Measurements from ENCODE around the gene ITGB4. TPM values are rescaled to one million over a fixed set of nuclear protein-coding genes. Genes with fewer than 3 reads are reported as not detected.
A peak's percentile ranks its signal among the peaks of the same experiment; 100 is the strongest.

ITGB4 gene
- total and polyA plus RNA-seq, 9 of the 15 experiments (the other 6 are each of a cell fraction or from before 2014, with no cell fraction given) = 0.05 to 2.8 (median 0.76) TPM; not detected in 3

- TF ChIP-seq, protein P1, sequence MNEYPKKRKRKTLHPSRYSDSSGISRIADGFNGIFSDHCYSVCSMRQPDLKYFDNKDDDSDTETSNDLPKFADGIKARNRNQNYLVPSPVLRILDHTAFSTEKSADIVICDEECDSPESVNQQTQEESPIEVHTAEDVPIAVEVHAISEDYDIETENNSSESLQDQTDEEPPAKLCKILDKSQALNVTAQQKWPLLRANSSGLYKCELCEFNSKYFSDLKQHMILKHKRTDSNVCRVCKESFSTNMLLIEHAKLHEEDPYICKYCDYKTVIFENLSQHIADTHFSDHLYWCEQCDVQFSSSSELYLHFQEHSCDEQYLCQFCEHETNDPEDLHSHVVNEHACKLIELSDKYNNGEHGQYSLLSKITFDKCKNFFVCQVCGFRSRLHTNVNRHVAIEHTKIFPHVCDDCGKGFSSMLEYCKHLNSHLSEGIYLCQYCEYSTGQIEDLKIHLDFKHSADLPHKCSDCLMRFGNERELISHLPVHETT (CRISPR knock-in tag; conservative IDR thresholded peaks at IDR 0.05 in 1 of 2, IDR thresholded peaks at IDR 0.05 in 1 of 2) = no peak
- TF ChIP-seq, protein P2, sequence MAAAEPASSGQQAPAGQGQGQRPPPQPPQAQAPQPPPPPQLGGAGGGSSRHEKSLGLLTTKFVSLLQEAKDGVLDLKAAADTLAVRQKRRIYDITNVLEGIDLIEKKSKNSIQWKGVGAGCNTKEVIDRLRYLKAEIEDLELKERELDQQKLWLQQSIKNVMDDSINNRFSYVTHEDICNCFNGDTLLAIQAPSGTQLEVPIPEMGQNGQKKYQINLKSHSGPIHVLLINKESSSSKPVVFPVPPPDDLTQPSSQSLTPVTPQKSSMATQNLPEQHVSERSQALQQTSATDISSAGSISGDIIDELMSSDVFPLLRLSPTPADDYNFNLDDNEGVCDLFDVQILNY (CRISPR knock-in tag; IDR thresholded peaks at IDR 0.05) = 0 out of 2 replicates have a peak, but pooled peaks have one; percentile 57
- TF ChIP-seq ZNF644 (tag; IDR thresholded peaks at IDR 0.05; ENCODE audit: low read depth) = no peak
- no peak for TF ChIP-seq ELF4 (CRISPR knock-in tag; IDR thresholded peaks at IDR 0.05)
- no peak for TF ChIP-seq ZNF217 (CRISPR knock-in tag; IDR thresholded peaks at IDR 0.05)
- TF ChIP-seq ZNF696 (CRISPR knock-in tag; conservative IDR thresholded peaks at IDR 0.05) = no peak
- TF ChIP-seq RBBP5 (IDR thresholded peaks at IDR 0.05; ENCODE audit: borderline replicate concordance, insufficient read depth, low read length, poor library complexity, severe bottlenecking) = peak; percentile 61
- TF ChIP-seq, protein P3, sequence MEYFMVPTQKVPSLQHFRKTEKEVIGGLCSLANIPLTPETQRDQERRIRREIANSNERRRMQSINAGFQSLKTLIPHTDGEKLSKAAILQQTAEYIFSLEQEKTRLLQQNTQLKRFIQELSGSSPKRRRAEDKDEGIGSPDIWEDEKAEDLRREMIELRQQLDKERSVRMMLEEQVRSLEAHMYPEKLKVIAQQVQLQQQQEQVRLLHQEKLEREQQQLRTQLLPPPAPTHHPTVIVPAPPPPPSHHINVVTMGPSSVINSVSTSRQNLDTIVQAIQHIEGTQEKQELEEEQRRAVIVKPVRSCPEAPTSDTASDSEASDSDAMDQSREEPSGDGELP (CRISPR knock-in tag; IDR thresholded peaks at IDR 0.05; ENCODE audit: borderline replicate concordance) = peak; percentile 20; the same call in 1 of the 2 replicates
- TF ChIP-seq BHLHE40 (IDR thresholded peaks at IDR 0.05; ENCODE audit: low read length) = peak; percentile 84
- peak; percentile 35; the same call in 1 of the 2 replicates for TF ChIP-seq ARID1B (IDR thresholded peaks at IDR 0.05)
- TF ChIP-seq MLLT1 (IDR thresholded peaks at IDR 0.05) = peak in 1 of 2 experiments; percentile 50; a peak in 1 of 4 replicates
- no peak for TF ChIP-seq SIN3A (IDR thresholded peaks at IDR 0.05; ENCODE audit: borderline replicate concordance in 2 of 2, control insufficient read depth in 1 of 2, low read depth in 2 of 2, low read length in 2 of 2)
- no peak for TF ChIP-seq NONO (IDR thresholded peaks at IDR 0.05; ENCODE audit: low read depth in 2 of 2, low read length in 1 of 2)
- TF ChIP-seq HOMEZ (CRISPR knock-in tag; IDR thresholded peaks at IDR 0.05) = no peak
- peak; percentile 65 for TF ChIP-seq KDM5B (IDR thresholded peaks at IDR 0.05; ENCODE audit: insufficient replicate concordance, low read depth, low read length)
Measured at GRCh38 chr17:75754378-75755204, 33.3 kb downstream of the ITGB4 start (continued).

Data from K562 (cell line).